Activated CD4-positive, CD25-positive, alpha-beta regulatory T cell treated with anti-CD3 and anti-CD28 coated beads, Interleukin-2, amount 50 U/mL, for 72 hours (primary cell): ENCODE measurements around the gene HCFC2.
"Not testable (repeated sequence)": the region's sequence is repeated elsewhere in the genome, so short reads cannot be mapped to it uniquely, and the experiment has no call there.

Experiments
- DNase-seq: peaks from one replicate; pipeline ENCODE4 v3.0.0; 2021

HCFC2 gene

GRCh38 chr12:104064031-104064841, at the start of gene HCFC2:
HCFC2 (plus strand) TSS chr12:104064531; CDS start chr12:104064561, 30 bp downstream.
- peak; percentile 91 for DNase-seq

- not testable (repeated sequence) for DNase-seq
Measured at GRCh38 chr12:104021862-104022261, 42.5 kb upstream of the HCFC2 start.

- no peak for DNase-seq
Measured at GRCh38 chr12:104022786-104023185, 41.5 kb upstream of the HCFC2 start.

GRCh38 chr12:104023710-104024109, 40.6 kb upstream of the HCFC2 start:
- DNase-seq: no peak

GRCh38 chr12:104024348-104024747, 40.0 kb upstream of the HCFC2 start:
- no peak for DNase-seq

- DNase-seq: no peak
Measured at GRCh38 chr12:104025771-104026170, 38.6 kb upstream of the HCFC2 start.

- DNase-seq: no peak
Measured at GRCh38 chr12:104026841-104027599, 37.3 kb upstream of the HCFC2 start.

- not testable (repeated sequence) for DNase-seq
Measured at GRCh38 chr12:104030596-104030995, 33.7 kb upstream of the HCFC2 start.

GRCh38 chr12:104036143-104036542, 28.2 kb upstream of the HCFC2 start:
- not testable (repeated sequence) for DNase-seq

- DNase-seq: not testable (repeated sequence)
Measured at GRCh38 chr12:104039769-104040168, 24.6 kb upstream of the HCFC2 start.

GRCh38 chr12:104042580-104042979, 21.8 kb upstream of the HCFC2 start:
- DNase-seq: no peak

- DNase-seq: no peak
Measured at GRCh38 chr12:104044158-104044557, 20.2 kb upstream of the HCFC2 start.

- DNase-seq: no peak
Measured at GRCh38 chr12:104046306-104046705, 18.0 kb upstream of the HCFC2 start.

GRCh38 chr12:104048162-104048561, 16.2 kb upstream of the HCFC2 start:
- DNase-seq: no peak

- DNase-seq: no peak
Measured at GRCh38 chr12:104048811-104049210, 15.5 kb upstream of the HCFC2 start.

GRCh38 chr12:104049278-104049902, 14.9 kb upstream of the HCFC2 start:
- no peak for DNase-seq

- no peak for DNase-seq
Measured at GRCh38 chr12:104049903-104050356, 14.4 kb upstream of the HCFC2 start, which contains the start of gene GLT8D2. GLT8D2 (minus strand) TSS chr12:104050187; CDS start chr12:104019648, 30,539 bp downstream.

GRCh38 chr12:104050436-104050835, 13.9 kb upstream of the HCFC2 start:
- no peak for DNase-seq

GRCh38 chr12:104054681-104055346, 9.5 kb upstream of the HCFC2 start:
- no peak for DNase-seq

GRCh38 chr12:104055686-104056388, 8.5 kb upstream of the HCFC2 start:
- DNase-seq: no peak

- no peak for DNase-seq
Measured at GRCh38 chr12:104056419-104056972, 7.8 kb upstream of the HCFC2 start.

- DNase-seq: no peak
Measured at GRCh38 chr12:104057771-104058197, 6.5 kb upstream of the HCFC2 start.
